ENCODE data around the gene BCO1.

BCO1 gene

GRCh38 chr16:81232740-81233367, 5.6 kb upstream of the BCO1 start:
- Histone ChIP-seq H3K27ac (no peak overlapping the region), H3K4me3 (no peak overlapping the region)
- no peak for DNase-seq (ENCODE audit: low spot score)
- no peak for TF ChIP-seq CTCF (IDR thresholded peaks at IDR 0.05)

- DNase-seq (ENCODE audit: low spot score) = no peak
- no peak for TF ChIP-seq CTCF (IDR thresholded peaks at IDR 0.05)
- Histone ChIP-seq H3K27ac (no peak overlapping the region), H3K4me3 (no peak overlapping the region)
Observed at GRCh38 chr16:81237282-81237681, 1.2 kb upstream of the BCO1 start.

GRCh38 chr16:81237942-81238295, 570 bp upstream of the BCO1 start:
- Histone ChIP-seq H3K27ac (no peak overlapping the region), H3K4me3 (no peak overlapping the region)
- no peak for DNase-seq (ENCODE audit: low spot score)
- TF ChIP-seq CTCF (IDR thresholded peaks at IDR 0.05) = no peak

- DNase-seq (ENCODE audit: low spot score) = no peak
- no peak overlapping the region for H3K27ac ChIP-seq
- H3K4me3 ChIP-seq = no peak overlapping the region
- TF ChIP-seq CTCF (IDR thresholded peaks at IDR 0.05) = no peak
Observed at GRCh38 chr16:81239367-81240121, 1.1 kb downstream of the BCO1 start.

- no peak for TF ChIP-seq CTCF (IDR thresholded peaks at IDR 0.05)
- Histone ChIP-seq H3K27ac (no peak overlapping the region), H3K4me3 (no peak overlapping the region)
- DNase-seq (ENCODE audit: low spot score) = no peak
Observed at GRCh38 chr16:81241706-81242105, 3.2 kb downstream of the BCO1 start.

GRCh38 chr16:81242977-81243618, 4.6 kb downstream of the BCO1 start:
- TF ChIP-seq CTCF (IDR thresholded peaks at IDR 0.05) = no peak
- Histone ChIP-seq H3K27ac (no peak overlapping the region), H3K4me3 (no peak overlapping the region)
- DNase-seq (ENCODE audit: low spot score) = no peak
